K562 (cell line): ENCODE measurements around the gene NFATC1. TPM values are rescaled to one million over a fixed set of nuclear protein-coding genes. Genes with fewer than 3 reads are reported as not detected.

Experiments
- ATAC-seq: fragments of 200-7000 bp; cut with Tn5 transposase; 3 replicates; pipeline ENCODE4 v1.9.1; 2020; ENCODE audit warnings: moderate library complexity
- BruUV-seq: library from RNA; stranded (reverse); fragments of 400-500 nt; replicated peaks from 2 replicates; lab custom pipeline; 2021; lab: Mats Ljungman, UMichigan
- CTCF ChIA-PET: fragments of 300-600 bp; formaldehyde crosslinking; extraction: SDS; loops from one replicate; lab custom pipeline; 2021; ENCODE audit warnings: low intra/inter-chr PET ratio; lab: Yijun Ruan, JAX
- POLR2A ChIA-PET: fragments of 300-600, 350-650 bp; sonication (Branson Sonifier 250); formaldehyde crosslinking; extraction: SDS; loops from one replicate; lab custom pipeline; 2021; ENCODE audit warnings: antibody characterized with exemption, inconsistent platforms; lab: Yijun Ruan, JAX
- DNase-seq, 4 experiments: peaks; one replicate each; pipeline versions ENCODE4 v3.0.0 to v3.0.0-alpha.2; 2011 to 2018; ENCODE audit warnings: low spot score in 3 of 4, mixed read lengths in 3 of 4; ENCODE audit errors: extremely low read depth in 1 of 4
- FAIRE-seq: peaks from 2 replicates; lab custom pipeline; 2011; peaks lifted over from hg19 to GRCh38; lab: Jason Lieb, UNC
- H2AFZ ChIP-seq: 2 replicates; pipeline ENCODE4 v1.6.0; 2011; ENCODE audit warnings: low read depth, low read length, control low read depth, inconsistent platforms
- H3K27ac ChIP-seq: fragments of 200-600 bp; 3 replicates; pipeline ENCODE4 v1.8.0; 2011; ENCODE audit warnings: low read depth, mild to moderate bottlenecking, control low read depth, inconsistent platforms, low read length, moderate library complexity, mixed read lengths; ENCODE audit errors: extremely low read depth
- H3K27me3 ChIP-seq, 2 experiments: fragments of 300-600 bp in 1 of 2; 2 replicates in 1 of 2; 3 replicates in 1 of 2; pipeline versions ENCODE4 v1.6.0 to v1.8.0; 2011; ENCODE audit warnings: inconsistent platforms in 2 of 2, low read length in 2 of 2, mild to moderate bottlenecking in 1 of 2, mixed read lengths in 1 of 2, moderate library complexity in 1 of 2; ENCODE audit not compliant: control insufficient read depth in 2 of 2, insufficient read depth in 2 of 2
- H3K36me3 ChIP-seq: fragments of 300-600 bp; 3 replicates; pipeline ENCODE4 v1.8.0; 2011; ENCODE audit warnings: mild to moderate bottlenecking, low read length, inconsistent platforms; ENCODE audit not compliant: control insufficient read depth, insufficient read depth
- H3K4me1 ChIP-seq, 2 experiments: fragments of 200-600 bp in 1 of 2; replicated peaks in 1 of 2; 2 replicates in 1 of 2; 3 replicates in 1 of 2; pipeline versions ENCODE4 v1.5.1 to v1.8.0; 2011; ENCODE audit warnings: inconsistent platforms in 2 of 2, low read length in 2 of 2, mild to moderate bottlenecking in 1 of 2, mixed read lengths in 1 of 2, moderate library complexity in 1 of 2; ENCODE audit not compliant: control insufficient read depth in 2 of 2, insufficient read depth in 2 of 2
- H3K4me2 ChIP-seq: 2 replicates; pipeline ENCODE4 v1.6.1; 2011; ENCODE audit warnings: low read length, control low read depth, inconsistent platforms, mixed read lengths; ENCODE audit not compliant: insufficient read depth
- H3K4me3 ChIP-seq: fragments of 200-600 bp; sonication (generic), shearing (Covaris generic); 2 replicates; pipeline ENCODE4 v1.5.1; 2016; ENCODE audit warnings: control low read depth, inconsistent platforms
- H3K79me2 ChIP-seq: fragments of 200-600 bp; 3 replicates; pipeline ENCODE4 v1.8.0; 2011; ENCODE audit warnings: low read length, inconsistent platforms; ENCODE audit not compliant: control insufficient read depth, insufficient read depth
- H3K9ac ChIP-seq, 2 experiments: 2 replicates each; pipeline versions ENCODE4 v1.6.0 to v1.6.1; 2011; ENCODE audit warnings: low read depth in 2 of 2, low read length in 2 of 2, control low read depth in 1 of 2, inconsistent platforms in 1 of 2, mild to moderate bottlenecking in 1 of 2, mixed read lengths in 1 of 2; ENCODE audit not compliant: insufficient read depth in 1 of 2
- H3K9me1 ChIP-seq: one replicate; pipeline ENCODE4 v1.6.0; 2011; ENCODE audit warnings: inconsistent platforms, mild to moderate bottlenecking, low read length, moderate library complexity; ENCODE audit not compliant: control insufficient read depth, insufficient read depth
- H3K9me3 ChIP-seq: replicated peaks from 2 replicates; pipeline ENCODE4 v1.5.1; 2011; ENCODE audit warnings: low read depth, low read length, inconsistent platforms; ENCODE audit not compliant: control insufficient read depth, insufficient read depth
- H4K20me1 ChIP-seq: replicated peaks from 2 replicates; pipeline ENCODE4 v1.6.1; 2011; ENCODE audit warnings: low read length, inconsistent platforms, mixed read lengths; ENCODE audit not compliant: control insufficient read depth, insufficient read depth
- ARID1B ChIP-seq: fragments of 450-650 bp; IDR thresholded peaks from 2 replicates; pipeline ENCODE4 v1.6.1; 2016; ENCODE audit warnings: antibody characterized with exemption, mild to moderate bottlenecking, inconsistent platforms
- BDP1 ChIP-seq: IDR thresholded peaks from 3 replicates; pipeline ENCODE4 v1.6.1; 2011; ENCODE audit not compliant: insufficient read length, insufficient read depth
- MEF2D ChIP-seq: conservative IDR thresholded peaks from 2 replicates; pipeline ENCODE4 v1.6.1; 2016; ENCODE audit warnings: low read depth, missing genetic modification characterization, missing compliant biosample characterization
- RBFOX2 ChIP-seq: fragments of 200-400 bp; formaldehyde crosslinking; IDR thresholded peaks from 2 replicates; pipeline ENCODE4 v1.6.1; 2017; ENCODE audit warnings: low read depth, mild to moderate bottlenecking, low read length, moderate library complexity
- SP1 ChIP-seq: sonication (generic); formaldehyde crosslinking; IDR thresholded peaks from 2 replicates; pipeline ENCODE4 v1.8.1; 2022; ENCODE audit warnings: mild to moderate bottlenecking, missing genetic modification reagents
- TBL1XR1 ChIP-seq, 2 experiments: IDR thresholded peaks; 2 replicates each; pipeline ENCODE4 v1.6.1; 2012; ENCODE audit warnings: improper control_type of control experiment in 2 of 2, low read length in 2 of 2, mild to moderate bottlenecking in 1 of 2
- XRCC4 ChIP-seq: IDR thresholded peaks from one replicate; pipeline ENCODE4 v1.6.1; 2011; ENCODE audit not compliant: insufficient read depth, insufficient read length; ENCODE audit errors: extremely low read depth
- ZBED1 ChIP-seq: IDR thresholded peaks from 2 replicates; pipeline ENCODE4 v1.6.1; 2014
- ZFX ChIP-seq: sonication (generic); formaldehyde crosslinking; IDR thresholded peaks from 2 replicates; pipeline ENCODE4 v1.8.0; 2022; ENCODE audit warnings: mild to moderate bottlenecking, missing genetic modification reagents, moderate library complexity
- ZNF133 ChIP-seq: fragments of 250-450 bp; sonication (Bioruptor Pico); IDR thresholded peaks from 2 replicates; pipeline ENCODE4 v1.4.0; 2020; ENCODE audit warnings: mild to moderate bottlenecking
- ZNF347 ChIP-seq: fragments of 450-650 bp; formaldehyde crosslinking; IDR thresholded peaks from 2 replicates; pipeline ENCODE4 v1.4.0; 2020; ENCODE audit warnings: low read depth, mild to moderate bottlenecking, moderate library complexity
- ZNF644 ChIP-seq: fragments of 200-800 bp; sonication (Bioruptor generic); IDR thresholded peaks from 2 replicates; pipeline ENCODE4 v1.6.1; 2016; ENCODE audit warnings: low read depth, missing genetic modification characterization, missing compliant biosample characterization
- ZNF75A ChIP-seq: fragments of 450-650 bp; formaldehyde crosslinking; IDR thresholded peaks from 2 replicates; pipeline ENCODE4 v1.4.0; 2020; ENCODE audit warnings: mild to moderate bottlenecking
- WGBS: fragments of 100-300 bp; shearing (Covaris generic); methylation state at CpG from one replicate; pipeline ENCODE4 v1.1.6; 2016; ENCODE audit warnings: low coverage, mixed read lengths; ENCODE audit not compliant: insufficient coverage; ENCODE audit errors: missing lambda C conversion rate; 5-methylcytosine and 5-hydroxymethylcytosine counted together
- in situ Hi-C: fragments of 300-500 bp; cut with MboI; formaldehyde crosslinking; loops from 4 replicates; pipeline ENCODE4 v1.15.0; 2018; ENCODE audit warnings: inconsistent platforms, mixed read lengths
- intact Hi-C: fragments of 100-400 bp; cut with micrococcal nuclease; formaldehyde crosslinking; loops from 2 replicates; pipeline ENCODE4 v1.14.2; 2022
- polyA plus RNA-seq, 8 experiments: library from polyadenylated mRNA; depleted of rRNA in 4 of 8; stranded (reverse) in 5 of 8; unstranded in 3 of 8; fragments of >200 nt; fragmentation: Nextera tagmentation in 2 of 8; fragmentation: Illumina TruSeq in 1 of 8; extraction: Ambion mirVana in 2 of 8; extraction: Trizol in 1 of 8; gene quantifications; 2 replicates each; pipeline versions ENCODE4 v1.2.1 to v1.2.3, GENCODE V29; 2011 to 2014; ENCODE audit warnings: inconsistent platforms in 1 of 8, missing spikeins in 1 of 8
- total RNA-seq, 7 experiments: library from RNA; depleted of rRNA in 6 of 7; stranded (reverse); fragments of >200 nt in 6 of 7; fragmentation: Illumina TruSeq in 2 of 7; extraction: Trizol in 2 of 7; gene quantifications; 2 replicates each; pipeline versions ENCODE4 v1.2.1 to v1.2.3, GENCODE V29; 2011 to 2021; ENCODE audit warnings: low replicate concordance in 1 of 7
- TF ChIP-seq, protein P1 (sequence below): sonication (generic); formaldehyde crosslinking; IDR thresholded peaks from 2 replicates; pipeline ENCODE4 v1.4.0; 2020; ENCODE audit warnings: mild to moderate bottlenecking, missing genetic modification reagents
- TF ChIP-seq, protein P2 (sequence below): fragments of 250-450 bp; sonication (Bioruptor Pico); IDR thresholded peaks from 2 replicates; pipeline ENCODE4 v1.4.0; 2020; ENCODE audit warnings: mild to moderate bottlenecking, moderate library complexity, borderline replicate concordance
- TF ChIP-seq, protein P3 (sequence below): fragments of 450-650 bp; IDR thresholded peaks from 2 replicates; pipeline ENCODE4 v1.6.1; 2016; ENCODE audit warnings: mild to moderate bottlenecking

NFATC1 gene
- total and polyA plus RNA-seq, 9 of the 15 experiments (the other 6 are each of a cell fraction or from before 2014, with no cell fraction given), result 1.1 to 16.4 (median 2.5) TPM

DNA sequence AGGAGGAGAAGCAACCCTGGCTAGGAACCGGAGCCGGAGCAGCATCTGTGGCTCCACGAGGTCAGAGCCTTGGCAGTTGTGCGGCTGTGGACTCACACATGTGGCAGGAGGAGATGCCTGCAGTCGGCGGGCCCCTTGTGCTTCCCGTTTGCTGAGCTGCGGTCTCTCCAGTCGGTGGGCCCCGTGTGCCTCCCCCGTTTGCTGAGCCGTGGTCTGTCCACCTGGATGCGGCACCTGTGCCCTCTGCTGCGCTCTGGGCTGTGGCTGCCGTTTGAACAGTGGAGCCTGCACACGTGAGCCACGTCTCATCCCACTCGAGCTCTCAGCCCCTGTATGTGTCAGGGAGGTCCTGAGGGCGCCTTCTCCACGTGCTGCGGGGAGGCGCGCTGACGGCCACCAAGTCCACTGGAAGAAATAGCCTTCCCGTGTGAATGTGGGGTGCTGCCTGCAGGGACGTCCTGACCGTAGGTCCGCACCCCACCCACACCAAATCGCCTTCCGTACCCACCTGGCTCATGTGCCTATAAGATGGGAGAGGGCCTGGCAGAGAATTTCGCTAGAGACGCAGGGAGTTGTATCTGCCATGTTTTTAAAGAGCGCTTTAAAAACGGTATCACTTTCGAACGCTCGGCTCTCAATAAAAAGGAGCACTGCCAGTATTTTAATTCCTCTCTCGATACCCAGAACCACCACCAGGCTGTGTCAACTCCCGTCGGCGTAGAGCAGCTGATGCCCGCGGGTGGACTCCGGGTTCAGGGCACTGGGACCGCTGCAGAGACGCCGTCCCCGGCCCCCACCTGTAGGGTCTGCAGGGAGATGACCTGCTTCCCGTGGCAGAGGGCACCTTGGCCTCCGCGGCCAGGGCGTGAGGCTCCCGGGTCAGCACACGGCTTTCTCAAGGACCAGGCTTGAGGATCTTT lies 117.0 kb downstream of the NFATC1 start:
- ChIA-PET POLR2A (no interaction called here), CTCF (no interaction called here)
- intact Hi-C loops, result no loop called here
- ATAC-seq (no peak), DNase-seq (no peak), FAIRE-seq (no peak)
- H3K4me3 ChIP-seq, result no peak overlapping the region
- no peak overlapping the region for H2AFZ ChIP-seq
- H4K20me1 ChIP-seq, result no peaks in the 10 kb centered on the region
- 0 out of 3 replicates have a peak, but pooled peaks cover 5% of the 10 kb centered on the region for H3K36me3 ChIP-seq
- in situ Hi-C loops, result no loop called here
- no TSS peak for BruUV-seq
- WGBS, result 88% methylated on average over 25 of the region's 54 CpGs
- H3K9me1 ChIP-seq, result no peaks in the 10 kb centered on the region
- no peaks in the 10 kb centered on the region for H3K27me3 ChIP-seq
- H3K79me2 ChIP-seq, result 0 out of 3 replicates have a peak, but pooled peaks cover 2% of the 10 kb centered on the region
- H3K4me1 ChIP-seq, result peaks cover 20 to 50% of the 10 kb centered on the region in 2 experiments
- no peak for TF ChIP-seq ARID1B
- no peak for TF ChIP-seq ZBED1
- TF ChIP-seq ZNF644, result no peak
- TF ChIP-seq BDP1, result no peak
- TF ChIP-seq ZNF75A, result no peak
- TF ChIP-seq ZFX (CRISPR knock-in tag), result no peak
- no peak for TF ChIP-seq ZNF133 (CRISPR knock-in tag)
- no peak for TF ChIP-seq RBFOX2
- TF ChIP-seq, protein P1, sequence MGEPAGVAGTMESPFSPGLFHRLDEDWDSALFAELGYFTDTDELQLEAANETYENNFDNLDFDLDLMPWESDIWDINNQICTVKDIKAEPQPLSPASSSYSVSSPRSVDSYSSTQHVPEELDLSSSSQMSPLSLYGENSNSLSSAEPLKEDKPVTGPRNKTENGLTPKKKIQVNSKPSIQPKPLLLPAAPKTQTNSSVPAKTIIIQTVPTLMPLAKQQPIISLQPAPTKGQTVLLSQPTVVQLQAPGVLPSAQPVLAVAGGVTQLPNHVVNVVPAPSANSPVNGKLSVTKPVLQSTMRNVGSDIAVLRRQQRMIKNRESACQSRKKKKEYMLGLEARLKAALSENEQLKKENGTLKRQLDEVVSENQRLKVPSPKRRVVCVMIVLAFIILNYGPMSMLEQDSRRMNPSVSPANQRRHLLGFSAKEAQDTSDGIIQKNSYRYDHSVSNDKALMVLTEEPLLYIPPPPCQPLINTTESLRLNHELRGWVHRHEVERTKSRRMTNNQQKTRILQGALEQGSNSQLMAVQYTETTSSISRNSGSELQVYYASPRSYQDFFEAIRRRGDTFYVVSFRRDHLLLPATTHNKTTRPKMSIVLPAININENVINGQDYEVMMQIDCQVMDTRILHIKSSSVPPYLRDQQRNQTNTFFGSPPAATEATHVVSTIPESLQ, result no peak
- TF ChIP-seq MEF2D (tag), result no peak
- no peak for TF ChIP-seq TBL1XR1 (IDR thresholded peaks at IDR 0.05; ENCODE audit: low read length in 2 of 2)
- no peak for TF ChIP-seq XRCC4
- TF ChIP-seq, protein P2, sequence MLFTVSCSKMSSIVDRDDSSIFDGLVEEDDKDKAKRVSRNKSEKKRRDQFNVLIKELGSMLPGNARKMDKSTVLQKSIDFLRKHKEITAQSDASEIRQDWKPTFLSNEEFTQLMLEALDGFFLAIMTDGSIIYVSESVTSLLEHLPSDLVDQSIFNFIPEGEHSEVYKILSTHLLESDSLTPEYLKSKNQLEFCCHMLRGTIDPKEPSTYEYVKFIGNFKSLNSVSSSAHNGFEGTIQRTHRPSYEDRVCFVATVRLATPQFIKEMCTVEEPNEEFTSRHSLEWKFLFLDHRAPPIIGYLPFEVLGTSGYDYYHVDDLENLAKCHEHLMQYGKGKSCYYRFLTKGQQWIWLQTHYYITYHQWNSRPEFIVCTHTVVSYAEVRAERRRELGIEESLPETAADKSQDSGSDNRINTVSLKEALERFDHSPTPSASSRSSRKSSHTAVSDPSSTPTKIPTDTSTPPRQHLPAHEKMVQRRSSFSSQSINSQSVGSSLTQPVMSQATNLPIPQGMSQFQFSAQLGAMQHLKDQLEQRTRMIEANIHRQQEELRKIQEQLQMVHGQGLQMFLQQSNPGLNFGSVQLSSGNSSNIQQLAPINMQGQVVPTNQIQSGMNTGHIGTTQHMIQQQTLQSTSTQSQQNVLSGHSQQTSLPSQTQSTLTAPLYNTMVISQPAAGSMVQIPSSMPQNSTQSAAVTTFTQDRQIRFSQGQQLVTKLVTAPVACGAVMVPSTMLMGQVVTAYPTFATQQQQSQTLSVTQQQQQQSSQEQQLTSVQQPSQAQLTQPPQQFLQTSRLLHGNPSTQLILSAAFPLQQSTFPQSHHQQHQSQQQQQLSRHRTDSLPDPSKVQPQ (CRISPR knock-in tag), result no peak
- no peak for TF ChIP-seq ZNF347 (CRISPR knock-in tag)
- TF ChIP-seq SP1 (CRISPR knock-in tag), result no peak
- TF ChIP-seq, protein P3, sequence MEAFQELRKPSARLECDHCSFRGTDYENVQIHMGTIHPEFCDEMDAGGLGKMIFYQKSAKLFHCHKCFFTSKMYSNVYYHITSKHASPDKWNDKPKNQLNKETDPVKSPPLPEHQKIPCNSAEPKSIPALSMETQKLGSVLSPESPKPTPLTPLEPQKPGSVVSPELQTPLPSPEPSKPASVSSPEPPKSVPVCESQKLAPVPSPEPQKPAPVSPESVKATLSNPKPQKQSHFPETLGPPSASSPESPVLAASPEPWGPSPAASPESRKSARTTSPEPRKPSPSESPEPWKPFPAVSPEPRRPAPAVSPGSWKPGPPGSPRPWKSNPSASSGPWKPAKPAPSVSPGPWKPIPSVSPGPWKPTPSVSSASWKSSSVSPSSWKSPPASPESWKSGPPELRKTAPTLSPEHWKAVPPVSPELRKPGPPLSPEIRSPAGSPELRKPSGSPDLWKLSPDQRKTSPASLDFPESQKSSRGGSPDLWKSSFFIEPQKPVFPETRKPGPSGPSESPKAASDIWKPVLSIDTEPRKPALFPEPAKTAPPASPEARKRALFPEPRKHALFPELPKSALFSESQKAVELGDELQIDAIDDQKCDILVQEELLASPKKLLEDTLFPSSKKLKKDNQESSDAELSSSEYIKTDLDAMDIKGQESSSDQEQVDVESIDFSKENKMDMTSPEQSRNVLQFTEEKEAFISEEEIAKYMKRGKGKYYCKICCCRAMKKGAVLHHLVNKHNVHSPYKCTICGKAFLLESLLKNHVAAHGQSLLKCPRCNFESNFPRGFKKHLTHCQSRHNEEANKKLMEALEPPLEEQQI, result no peak
- no peaks in the 10 kb centered on the region for H3K9me3 ChIP-seq
- H3K9ac ChIP-seq, result no peak overlapping the region
- H3K4me2 ChIP-seq, result no peak overlapping the region
- no peak overlapping the region for H3K27ac ChIP-seq
